ENCODE measurements around the gene TPSAB1.
"Not testable (repeated sequence)": the region's sequence is repeated elsewhere in the genome, so short reads cannot be mapped to it uniquely, and the experiment has no call there.

The TPSAB1 gene

GRCh38 chr16:1229476-1229875, 11.0 kb upstream of the TPSAB1 start:
- FAIRE-seq; DNase-seq (ENCODE audit: insufficient read length, low spot score): not testable (repeated sequence)

- not testable (repeated sequence) for FAIRE-seq
These were observed 10.4 kb upstream of the TPSAB1 start, which contains the start of gene TPSB2 for GRCh38 chr16:1230084-1230470. Gene TPSB2, minus strand, starts transcription at chr16:1230184. Its CDS starts 233 bp downstream, at chr16:1229951.

GRCh38 chr16:1230471-1231212, 9.9 kb upstream of the TPSAB1 start:
- DNase-seq (ENCODE audit: insufficient read length, low spot score); FAIRE-seq: not testable (repeated sequence)

More at GRCh38 chr16:1230084-1230470, 10.4 kb upstream of the TPSAB1 start, which contains the start of gene TPSB2:
- DNase-seq (ENCODE audit: insufficient read length, low spot score), result not testable (repeated sequence)

GRCh38 chr16:1231301-1231700, 9.2 kb upstream of the TPSAB1 start:
- FAIRE-seq; DNase-seq (ENCODE audit: insufficient read length, low spot score): not testable (repeated sequence)

GRCh38 chr16:1232049-1232748, 8.3 kb upstream of the TPSAB1 start:
- DNase-seq (ENCODE audit: insufficient read length, low spot score); FAIRE-seq: not testable (repeated sequence)

- FAIRE-seq, result peak; percentile 38
- DNase-seq (ENCODE audit: insufficient read length, low spot score), result not testable (repeated sequence)
These were observed 3.8 kb upstream of the TPSAB1 start for GRCh38 chr16:1236659-1237058.

- no peak for TF ChIP-seq CTCF (IDR thresholded peaks at IDR 0.05; ENCODE audit: insufficient read depth, missing control alignments)
- DNase-seq (ENCODE audit: insufficient read length, low spot score) (no peak), FAIRE-seq (no peak)
These were observed 2.5 kb upstream of the TPSAB1 start for GRCh38 chr16:1237990-1238389.

- FAIRE-seq; DNase-seq (ENCODE audit: insufficient read length, low spot score): not testable (repeated sequence)
These were observed 1.6 kb upstream of the TPSAB1 start for GRCh38 chr16:1238909-1239308.

- FAIRE-seq, result not testable (repeated sequence)
These were observed 930 bp upstream of the TPSAB1 start for GRCh38 chr16:1239575-1239974.

GRCh38 chr16:1241081-1241480, 576 bp downstream of the TPSAB1 start:
- FAIRE-seq; DNase-seq (ENCODE audit: insufficient read length, low spot score): not testable (repeated sequence)

More at GRCh38 chr16:1239575-1239974, 930 bp upstream of the TPSAB1 start:
- DNase-seq (ENCODE audit: insufficient read length, low spot score), result not testable (repeated sequence)

- FAIRE-seq, result not testable (repeated sequence)
These were observed 2.9 kb downstream of the TPSAB1 start for GRCh38 chr16:1243363-1243762.

GRCh38 chr16:1243907-1244850, 3.7 kb downstream of the TPSAB1 start:
- FAIRE-seq; DNase-seq (ENCODE audit: insufficient read length, low spot score): not testable (repeated sequence)

More at GRCh38 chr16:1243363-1243762, 2.9 kb downstream of the TPSAB1 start:
- DNase-seq (ENCODE audit: insufficient read length, low spot score), result not testable (repeated sequence)

- DNase-seq (ENCODE audit: insufficient read length, low spot score), result no peak
These were observed 4.4 kb downstream of the TPSAB1 start for GRCh38 chr16:1244881-1245280.

More at GRCh38 chr16:1244881-1245280, 4.4 kb downstream of the TPSAB1 start:
- no peak for FAIRE-seq
- TF ChIP-seq CTCF (IDR thresholded peaks at IDR 0.05; ENCODE audit: insufficient read depth, missing control alignments), result no peak
